Neural progenitor cell (in vitro differentiated cells): Measurements from ENCODE around the gene TRIOBP. TPM values are rescaled to one million over a fixed set of nuclear protein-coding genes. Genes with fewer than 3 reads are reported as not detected.
"Not testable (repeated sequence)": the region's sequence is repeated elsewhere in the genome, so short reads cannot be mapped to it uniquely, and the experiment has no call there.

Source experiments
- DNase-seq: peaks from one replicate; pipeline ENCODE4 v3.0.0-alpha.2; 2016; ENCODE audit warnings: low spot score
- H2AFZ ChIP-seq: fragments of 200-600 bp; sonication (generic); replicated peaks from 2 replicates; pipeline ENCODE4 v1.6.1; 2016; ENCODE audit warnings: antibody characterized with exemption
- H3F3A ChIP-seq: fragments of 200-600 bp; sonication (generic); 2 replicates; pipeline ENCODE4 v1.6.1; 2016; ENCODE audit warnings: antibody characterized with exemption, low read depth
- H3K27ac ChIP-seq: fragments of 200-600 bp; sonication (generic); 2 replicates; pipeline ENCODE4 v1.5.1; 2016; ENCODE audit warnings: mild to moderate bottlenecking
- H3K27me3 ChIP-seq: fragments of 200-600 bp; sonication (generic); 2 replicates; pipeline ENCODE4 v1.6.1; 2016; ENCODE audit warnings: mild to moderate bottlenecking, moderate library complexity
- H3K36me3 ChIP-seq: fragments of 200-600 bp; sonication (generic); 2 replicates; pipeline ENCODE4 v1.5.1; 2016
- H3K4me1 ChIP-seq: fragments of 200-600 bp; sonication (generic); 2 replicates; pipeline ENCODE4 v1.6.1; 2016; ENCODE audit warnings: mixed run types
- H3K4me2 ChIP-seq: fragments of 200-600 bp; sonication (generic); 2 replicates; pipeline ENCODE4 v1.6.1; 2016
- H3K4me3 ChIP-seq: fragments of 200-600 bp; sonication (generic); 2 replicates; pipeline ENCODE4 v1.5.1; 2016
- H3K79me2 ChIP-seq: fragments of 200-600 bp; sonication (generic); 2 replicates; pipeline ENCODE4 v1.6.1; 2016; ENCODE audit warnings: low read depth
- H3K9ac ChIP-seq: fragments of 200-600 bp; sonication (generic); 2 replicates; pipeline ENCODE4 v1.6.1; 2016
- H3K9me3 ChIP-seq: fragments of 200-600 bp; sonication (generic); 2 replicates; pipeline ENCODE4 v1.5.1; 2016; ENCODE audit warnings: low read depth
- H4K20me1 ChIP-seq: fragments of 200-600 bp; sonication (generic); 2 replicates; pipeline ENCODE4 v1.6.1; 2016; ENCODE audit warnings: low read depth
- H3K27ac Mint-ChIP-seq: 3 replicates; pipeline ENCODE4 v1.8.0; 2021; ENCODE audit warnings: mixed read lengths
- H3K27me3 Mint-ChIP-seq: 2 replicates; pipeline ENCODE4 v1.8.0; 2022; ENCODE audit warnings: low read depth, mild to moderate bottlenecking, inconsistent platforms, moderate library complexity, mixed read lengths; ENCODE audit not compliant: insufficient read depth
- H3K36me3 Mint-ChIP-seq: 3 replicates; pipeline ENCODE4 v1.8.0; 2021; ENCODE audit warnings: mixed read lengths
- H3K4me1 Mint-ChIP-seq: 3 replicates; pipeline ENCODE4 v1.8.0; 2021; ENCODE audit warnings: mixed read lengths
- H3K4me3 Mint-ChIP-seq: 3 replicates; pipeline ENCODE4 v1.8.0; 2021; ENCODE audit warnings: mild to moderate bottlenecking, moderate library complexity, mixed read lengths
- H3K9me3 Mint-ChIP-seq: 3 replicates; pipeline ENCODE4 v1.8.0; 2020; ENCODE audit warnings: mixed read lengths
- EZH2 ChIP-seq: fragments of 200-600 bp; sonication (generic); IDR thresholded peaks from 2 replicates; pipeline ENCODE4 v1.6.1; 2017; ENCODE audit warnings: antibody characterized with exemption, mild to moderate bottlenecking, moderate library complexity
- EZH2phosphoT487 ChIP-seq: fragments of 200-600 bp; sonication (generic); IDR thresholded peaks from 2 replicates; pipeline ENCODE4 v1.6.1; 2017; ENCODE audit warnings: antibody characterized with exemption
- total RNA-seq: library from RNA; depleted of rRNA; stranded (reverse); fragments of >200 nt; gene quantifications from 2 replicates; pipeline ENCODE4 v1.2.3, GENCODE V29; 2015; ENCODE audit warnings: low replicate concordance
- TF ChIP-seq, protein P1 (sequence below): fragments of 200-600 bp; sonication (generic); IDR thresholded peaks from 2 replicates; pipeline ENCODE4 v1.5.1; 2017; ENCODE audit warnings: antibody characterized with exemption, mild to moderate bottlenecking

TRIOBP gene
- total RNA-seq, 1 donor from 2014 or later: 25.2 TPM

DNA sequence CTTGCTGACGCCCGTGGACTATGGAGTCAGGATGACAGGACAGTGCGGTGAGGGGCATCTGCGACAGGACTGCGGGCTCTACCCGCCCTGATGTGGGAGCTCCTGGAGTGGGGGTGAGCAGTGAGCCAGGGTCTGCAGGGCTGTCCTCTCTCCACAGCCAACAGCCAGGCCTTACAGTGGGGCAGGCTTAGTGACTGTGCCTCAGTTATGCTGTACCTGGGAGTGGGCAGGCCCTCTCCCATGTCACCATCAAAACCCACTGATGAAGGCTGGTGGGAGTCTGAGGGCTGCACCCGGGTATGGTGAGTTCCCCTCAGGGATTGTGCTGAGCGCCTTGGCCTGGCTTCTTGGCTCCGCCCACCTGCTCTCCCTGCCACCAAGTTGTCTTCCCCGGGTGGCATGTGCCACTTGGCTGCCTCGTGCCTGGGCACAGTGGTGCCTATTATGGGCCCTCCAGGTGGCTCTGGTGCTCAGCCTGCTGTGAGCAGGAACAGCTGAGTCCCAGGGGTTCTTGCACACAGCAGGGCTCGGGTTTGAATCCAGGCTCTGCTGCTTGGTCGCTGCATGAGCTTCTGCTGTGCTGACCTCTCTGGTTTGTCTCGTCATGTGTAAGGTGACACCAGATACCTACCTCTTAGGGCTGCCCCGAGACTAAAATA, 4.1 kb upstream of the TRIOBP start:
- Histone ChIP-seq H3K9me3 (no peaks in the 10 kb centered on the region), H3K27ac (no peak overlapping the region), H3K79me2 (no peaks in the 10 kb centered on the region), H3K4me3 (no peak overlapping the region), H3K9ac (no peak overlapping the region), H3K27me3 (no peaks in the 10 kb centered on the region), H3F3A (peaks cover 19% of the 10 kb centered on the region), H3K36me3 (no peaks in the 10 kb centered on the region), H2AFZ (no peak overlapping the region), H3K4me2 (no peak overlapping the region), H4K20me1 (no peaks in the 10 kb centered on the region), H3K4me1 (peaks cover 4% of the 10 kb centered on the region)
- H3K27me3 Mint-ChIP-seq: peaks cover 3% of the 10 kb centered on the region
- peaks cover 8% of the 10 kb centered on the region for H3K36me3 Mint-ChIP-seq
- no peak for DNase-seq
- H3K4me3 Mint-ChIP-seq: no peak overlapping the region
- H3K9me3 Mint-ChIP-seq: no peaks in the 10 kb centered on the region
- peaks cover 14% of the 10 kb centered on the region for H3K4me1 Mint-ChIP-seq
- no peak for TF ChIP-seq EZH2phosphoT487
- no peak for TF ChIP-seq EZH2
- TF ChIP-seq, protein P1, sequence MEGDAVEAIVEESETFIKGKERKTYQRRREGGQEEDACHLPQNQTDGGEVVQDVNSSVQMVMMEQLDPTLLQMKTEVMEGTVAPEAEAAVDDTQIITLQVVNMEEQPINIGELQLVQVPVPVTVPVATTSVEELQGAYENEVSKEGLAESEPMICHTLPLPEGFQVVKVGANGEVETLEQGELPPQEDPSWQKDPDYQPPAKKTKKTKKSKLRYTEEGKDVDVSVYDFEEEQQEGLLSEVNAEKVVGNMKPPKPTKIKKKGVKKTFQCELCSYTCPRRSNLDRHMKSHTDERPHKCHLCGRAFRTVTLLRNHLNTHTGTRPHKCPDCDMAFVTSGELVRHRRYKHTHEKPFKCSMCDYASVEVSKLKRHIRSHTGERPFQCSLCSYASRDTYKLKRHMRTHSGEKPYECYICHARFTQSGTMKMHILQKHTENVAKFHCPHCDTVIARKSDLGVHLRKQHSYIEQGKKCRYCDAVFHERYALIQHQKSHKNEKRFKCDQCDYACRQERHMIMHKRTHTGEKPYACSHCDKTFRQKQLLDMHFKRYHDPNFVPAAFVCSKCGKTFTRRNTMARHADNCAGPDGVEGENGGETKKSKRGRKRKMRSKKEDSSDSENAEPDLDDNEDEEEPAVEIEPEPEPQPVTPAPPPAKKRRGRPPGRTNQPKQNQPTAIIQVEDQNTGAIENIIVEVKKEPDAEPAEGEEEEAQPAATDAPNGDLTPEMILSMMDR: no peak
- H3K27ac Mint-ChIP-seq: no peak overlapping the region

DNA sequence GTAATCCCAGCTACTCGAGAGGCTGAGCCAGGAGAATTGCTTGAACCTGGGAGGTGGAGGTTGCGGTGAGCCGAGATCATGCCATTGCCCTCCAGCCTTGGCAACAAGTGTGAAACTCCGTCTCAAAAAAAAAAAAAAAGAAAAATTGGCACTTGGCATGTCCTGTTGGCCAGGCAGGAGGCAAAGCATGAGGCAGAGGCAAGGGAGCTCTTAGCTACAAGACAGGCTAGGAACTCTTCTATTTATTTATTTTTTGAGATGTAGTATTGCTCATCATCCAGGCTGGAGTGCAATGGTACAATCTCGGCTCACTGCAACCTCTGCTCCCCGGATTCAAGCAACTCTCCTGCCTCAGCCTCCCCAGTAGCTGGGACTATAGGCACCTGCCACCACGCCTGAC, 2.7 kb upstream of the TRIOBP start:
- H3K27ac ChIP-seq, H2AFZ ChIP-seq, H3K4me3 ChIP-seq, H3K27ac Mint-ChIP-seq, H3K4me2 ChIP-seq, H3K36me3 Mint-ChIP-seq, H3K36me3 ChIP-seq, H4K20me1 ChIP-seq, H3K9me3 Mint-ChIP-seq, H3K9me3 ChIP-seq, H3K9ac ChIP-seq, H3K27me3 ChIP-seq, H3K79me2 ChIP-seq, H3K4me3 Mint-ChIP-seq, H3K4me1 ChIP-seq, DNase-seq, H3K27me3 Mint-ChIP-seq: not testable (repeated sequence)
- H3K4me1 Mint-ChIP-seq: peaks cover 14% of the 10 kb centered on the region
- peaks cover 21% of the 10 kb centered on the region for H3F3A ChIP-seq

DNA sequence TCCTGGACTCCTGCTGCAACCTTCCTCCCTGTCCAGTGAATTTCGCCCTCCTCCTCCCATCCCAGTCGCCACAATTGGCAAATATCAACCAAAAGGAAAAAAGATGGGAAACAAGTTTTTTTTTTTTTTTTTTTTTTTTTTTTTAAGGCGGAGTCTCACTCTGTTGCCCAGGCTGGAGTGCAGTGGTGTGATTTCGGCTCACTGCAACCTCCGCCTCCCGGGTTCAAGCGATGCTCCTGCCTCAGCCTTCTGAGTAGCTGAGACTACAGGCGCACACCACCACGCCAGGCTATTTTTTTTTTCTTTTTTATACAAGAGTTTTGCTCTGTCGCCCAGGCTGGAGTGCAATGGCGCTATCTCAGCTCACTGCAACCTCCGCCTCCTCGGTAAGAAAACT, 590 bp upstream of the TRIOBP start:
- not testable (repeated sequence) for H3K4me1 ChIP-seq, H3K36me3 ChIP-seq, H2AFZ ChIP-seq, H3K79me2 ChIP-seq, H3K27me3 ChIP-seq, H3K27me3 Mint-ChIP-seq, DNase-seq, H3K9ac ChIP-seq, H3K27ac ChIP-seq, H3K9me3 Mint-ChIP-seq, H3K9me3 ChIP-seq, H4K20me1 ChIP-seq
- H3K4me1 Mint-ChIP-seq: peaks cover 14% of the 10 kb centered on the region
- peak overlapping the region; percentile 46 for H3K27ac Mint-ChIP-seq
- peak overlapping the region; percentile 91 for H3K4me3 Mint-ChIP-seq
- peaks cover 12% of the 10 kb centered on the region for H3K36me3 Mint-ChIP-seq
- H3F3A ChIP-seq: peaks cover 21% of the 10 kb centered on the region
- peak overlapping the region; percentile 49 for H3K4me3 ChIP-seq
- H3K4me2 ChIP-seq: peak overlapping the region; percentile 79

DNA sequence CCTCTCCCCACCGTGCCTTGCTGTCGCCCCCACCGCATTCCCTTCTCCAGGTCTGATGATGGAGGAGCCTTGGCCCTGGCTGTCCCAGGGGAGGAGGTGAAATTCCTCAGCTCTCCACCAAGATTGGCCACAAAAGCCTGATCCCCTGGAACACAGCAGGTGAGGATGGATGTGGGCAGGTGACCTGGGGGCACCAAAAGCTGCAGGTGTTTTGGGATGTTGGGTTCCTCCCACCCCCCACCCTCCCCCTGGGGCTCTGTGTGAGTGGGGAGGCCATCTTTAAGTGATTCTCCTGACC, 639 bp downstream of the TRIOBP start:
- H3K9ac ChIP-seq: no peak overlapping the region
- no peak for TF ChIP-seq EZH2
- TF ChIP-seq, protein P1: no peak
- no peak for TF ChIP-seq EZH2phosphoT487
- H3K9me3 ChIP-seq: no peaks in the 10 kb centered on the region
- peaks cover 21% of the 10 kb centered on the region for H3F3A ChIP-seq
- H3K4me3 Mint-ChIP-seq: peak overlapping the region; percentile 91
- peaks cover 4% of the 10 kb centered on the region for H3K4me1 ChIP-seq
- H3K27me3 Mint-ChIP-seq: peaks cover 2% of the 10 kb centered on the region
- H3K79me2 ChIP-seq: no peaks in the 10 kb centered on the region
- peaks cover 14% of the 10 kb centered on the region for H3K4me1 Mint-ChIP-seq
- peak overlapping the region; percentile 17 for H2AFZ ChIP-seq
- H3K9me3 Mint-ChIP-seq: no peaks in the 10 kb centered on the region
- no peaks in the 10 kb centered on the region for H4K20me1 ChIP-seq
- no peak for DNase-seq
- no peaks in the 10 kb centered on the region for H3K27me3 ChIP-seq
- H3K27ac ChIP-seq: no peak overlapping the region
- peak overlapping the region; percentile 79 for H3K4me2 ChIP-seq
- peaks cover 12% of the 10 kb centered on the region for H3K36me3 Mint-ChIP-seq
- H3K4me3 ChIP-seq: peak overlapping the region; percentile 49
- H3K36me3 ChIP-seq: no peaks in the 10 kb centered on the region
- no peak overlapping the region for H3K27ac Mint-ChIP-seq
